ENCODE measurements around the gene SAPCD2.

Gene SAPCD2

GRCh38 chr9:137073992-137074399, 3.6 kb upstream of the SAPCD2 start:
- ATAC-seq (ENCODE audit: low read depth) (no peak), DNase-seq (ENCODE audit: low spot score) (no peak)
- no peaks in the 10 kb centered on the region for H3K27me3 ChIP-seq (ENCODE audit: insufficient read depth, poor library complexity, severe bottlenecking)
- no peaks in the 10 kb centered on the region for H3K4me1 ChIP-seq (ENCODE audit: insufficient read depth, poor library complexity, severe bottlenecking)
- H3K4me3 ChIP-seq (ENCODE audit: severe bottlenecking), result no peak overlapping the region
- no peak overlapping the region for H3K27ac ChIP-seq (ENCODE audit: poor library complexity, severe bottlenecking)
- TF ChIP-seq, protein P1, sequence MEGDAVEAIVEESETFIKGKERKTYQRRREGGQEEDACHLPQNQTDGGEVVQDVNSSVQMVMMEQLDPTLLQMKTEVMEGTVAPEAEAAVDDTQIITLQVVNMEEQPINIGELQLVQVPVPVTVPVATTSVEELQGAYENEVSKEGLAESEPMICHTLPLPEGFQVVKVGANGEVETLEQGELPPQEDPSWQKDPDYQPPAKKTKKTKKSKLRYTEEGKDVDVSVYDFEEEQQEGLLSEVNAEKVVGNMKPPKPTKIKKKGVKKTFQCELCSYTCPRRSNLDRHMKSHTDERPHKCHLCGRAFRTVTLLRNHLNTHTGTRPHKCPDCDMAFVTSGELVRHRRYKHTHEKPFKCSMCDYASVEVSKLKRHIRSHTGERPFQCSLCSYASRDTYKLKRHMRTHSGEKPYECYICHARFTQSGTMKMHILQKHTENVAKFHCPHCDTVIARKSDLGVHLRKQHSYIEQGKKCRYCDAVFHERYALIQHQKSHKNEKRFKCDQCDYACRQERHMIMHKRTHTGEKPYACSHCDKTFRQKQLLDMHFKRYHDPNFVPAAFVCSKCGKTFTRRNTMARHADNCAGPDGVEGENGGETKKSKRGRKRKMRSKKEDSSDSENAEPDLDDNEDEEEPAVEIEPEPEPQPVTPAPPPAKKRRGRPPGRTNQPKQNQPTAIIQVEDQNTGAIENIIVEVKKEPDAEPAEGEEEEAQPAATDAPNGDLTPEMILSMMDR (IDR thresholded peaks at IDR 0.05; ENCODE audit: poor library complexity, severe bottlenecking), result no peak
- no peaks in the 10 kb centered on the region for H3K9me3 ChIP-seq (ENCODE audit: severe bottlenecking)
- peaks cover 5% of the 10 kb centered on the region; the same call in 1 of the 2 replicates for H3K36me3 ChIP-seq (ENCODE audit: low read depth)

- peak overlapping the region; percentile 90 for H3K4me3 ChIP-seq (ENCODE audit: severe bottlenecking)
- DNase-seq (ENCODE audit: low spot score) (no peak), ATAC-seq (ENCODE audit: low read depth) (no peak)
- H3K27me3 ChIP-seq (ENCODE audit: insufficient read depth, poor library complexity, severe bottlenecking), result no peaks in the 10 kb centered on the region
- TF ChIP-seq, protein P1 (IDR thresholded peaks at IDR 0.05; ENCODE audit: poor library complexity, severe bottlenecking), result no peak
- H3K36me3 ChIP-seq (ENCODE audit: low read depth), result no peaks in the 10 kb centered on the region
- peak overlapping the region; percentile 47 for H3K27ac ChIP-seq (ENCODE audit: poor library complexity, severe bottlenecking)
- H3K4me1 ChIP-seq (ENCODE audit: insufficient read depth, poor library complexity, severe bottlenecking), result no peaks in the 10 kb centered on the region
- H3K9me3 ChIP-seq (ENCODE audit: severe bottlenecking), result no peaks in the 10 kb centered on the region
Measured at GRCh38 chr9:137071282-137071681, 925 bp upstream of the SAPCD2 start.

- H3K27ac ChIP-seq (ENCODE audit: poor library complexity, severe bottlenecking), result peak overlapping the region; percentile 47
- peak; percentile 8 for ATAC-seq (ENCODE audit: low read depth)
Measured at GRCh38 chr9:137070906-137071275, 534 bp upstream of the SAPCD2 start.

GRCh38 chr9:137069508-137070091, 757 bp downstream of the SAPCD2 start:
- ATAC-seq (ENCODE audit: low read depth) (no peak), DNase-seq (ENCODE audit: low spot score) (no peak)
- peak overlapping the region; percentile 47 for H3K27ac ChIP-seq (ENCODE audit: poor library complexity, severe bottlenecking)
- H3K9me3 ChIP-seq (ENCODE audit: severe bottlenecking), result no peaks in the 10 kb centered on the region
- no peaks in the 10 kb centered on the region for H3K36me3 ChIP-seq (ENCODE audit: low read depth)
- peak overlapping the region; percentile 90 for H3K4me3 ChIP-seq (ENCODE audit: severe bottlenecking)
- no peaks in the 10 kb centered on the region for H3K4me1 ChIP-seq (ENCODE audit: insufficient read depth, poor library complexity, severe bottlenecking)
- H3K27me3 ChIP-seq (ENCODE audit: insufficient read depth, poor library complexity, severe bottlenecking), result no peaks in the 10 kb centered on the region
- TF ChIP-seq, protein P1 (IDR thresholded peaks at IDR 0.05; ENCODE audit: poor library complexity, severe bottlenecking), result no peak

More at GRCh38 chr9:137070906-137071275, 534 bp upstream of the SAPCD2 start:
- H3K36me3 ChIP-seq (ENCODE audit: low read depth), result no peaks in the 10 kb centered on the region
- no peaks in the 10 kb centered on the region for H3K27me3 ChIP-seq (ENCODE audit: insufficient read depth, poor library complexity, severe bottlenecking)
- no peak for DNase-seq (ENCODE audit: low spot score)
- H3K9me3 ChIP-seq (ENCODE audit: severe bottlenecking), result no peaks in the 10 kb centered on the region
- H3K4me1 ChIP-seq (ENCODE audit: insufficient read depth, poor library complexity, severe bottlenecking), result no peaks in the 10 kb centered on the region
- H3K4me3 ChIP-seq (ENCODE audit: severe bottlenecking), result peak overlapping the region; percentile 90
- TF ChIP-seq, protein P1 (IDR thresholded peaks at IDR 0.05; ENCODE audit: poor library complexity, severe bottlenecking), result no peak
